Mammary epithelial cell (primary cell): ENCODE results near the gene KMT2C.

ENCODE experiments used
- CTCF ChIP-seq, 2 donors: IDR thresholded peaks in 1 of 2; conservative IDR thresholded peaks in 1 of 2; 2 replicates each; pipeline ENCODE4 v1.5.1; 2011 to 2012; ENCODE audit warnings: inconsistent platforms in 2 of 2, low read length in 2 of 2, mild to moderate bottlenecking in 2 of 2, control low read depth in 1 of 2, low read depth in 1 of 2; ENCODE audit not compliant: insufficient read depth in 1 of 2; ENCODE audit errors: extremely low read depth in 1 of 2
- EZH2 ChIP-seq: IDR thresholded peaks from 2 replicates; pipeline ENCODE4 v1.6.1; 2012; ENCODE audit warnings: low read length, inconsistent platforms, borderline replicate concordance

DNA sequence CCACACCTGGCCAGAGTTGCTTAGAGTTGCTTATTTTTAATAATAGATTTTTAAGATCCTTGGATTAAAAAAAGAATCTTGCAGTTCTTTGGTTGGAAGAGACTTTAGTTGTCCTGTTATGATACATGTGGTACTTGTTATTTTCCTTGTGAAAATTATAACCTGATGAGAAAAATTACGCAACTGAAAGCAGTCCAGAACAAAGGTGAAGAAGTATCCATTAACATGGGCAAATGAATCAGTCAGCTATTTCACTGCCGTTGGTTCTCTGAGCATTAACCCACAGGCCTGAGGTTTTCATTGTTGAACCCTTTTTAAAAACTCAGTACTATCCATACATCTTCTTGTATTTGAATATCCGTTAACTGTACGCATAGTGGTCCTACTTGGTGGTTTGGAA lies 342.1 kb downstream of the KMT2C start:
- no peak for TF ChIP-seq CTCF (conservative IDR thresholded peaks at IDR 0.05 in 1 of 2, IDR thresholded peaks at IDR 0.05 in 1 of 2; ENCODE audit: extremely low read depth in 1 of 2, insufficient read depth in 1 of 2, low read depth in 1 of 2, low read length in 2 of 2)
- no peak for TF ChIP-seq EZH2
